Measurements from ENCODE around the gene FBXO15. TPM values are rescaled to one million over a fixed set of nuclear protein-coding genes. Genes with fewer than 3 reads are reported as not detected.

Gene FBXO15
- total RNA-seq, 6 donors from 2014 or later: 0.83 to 11.9 (median 2.6) TPM

GRCh38 chr18:74141667-74142066, 6.0 kb downstream of the FBXO15 start:
- Histone ChIP-seq H3K4me3 (no peak overlapping the region), H3K27ac (no peak overlapping the region), H3K9me3 (no peaks in the 10 kb centered on the region), H3K27me3 (no peaks in the 10 kb centered on the region), H3K36me3 (no peaks in the 10 kb centered on the region), H3K4me1 (peaks cover 0 to under 1% (median under 1%) of the 10 kb centered on the region in 4 donors)
- TF ChIP-seq, protein P1, sequence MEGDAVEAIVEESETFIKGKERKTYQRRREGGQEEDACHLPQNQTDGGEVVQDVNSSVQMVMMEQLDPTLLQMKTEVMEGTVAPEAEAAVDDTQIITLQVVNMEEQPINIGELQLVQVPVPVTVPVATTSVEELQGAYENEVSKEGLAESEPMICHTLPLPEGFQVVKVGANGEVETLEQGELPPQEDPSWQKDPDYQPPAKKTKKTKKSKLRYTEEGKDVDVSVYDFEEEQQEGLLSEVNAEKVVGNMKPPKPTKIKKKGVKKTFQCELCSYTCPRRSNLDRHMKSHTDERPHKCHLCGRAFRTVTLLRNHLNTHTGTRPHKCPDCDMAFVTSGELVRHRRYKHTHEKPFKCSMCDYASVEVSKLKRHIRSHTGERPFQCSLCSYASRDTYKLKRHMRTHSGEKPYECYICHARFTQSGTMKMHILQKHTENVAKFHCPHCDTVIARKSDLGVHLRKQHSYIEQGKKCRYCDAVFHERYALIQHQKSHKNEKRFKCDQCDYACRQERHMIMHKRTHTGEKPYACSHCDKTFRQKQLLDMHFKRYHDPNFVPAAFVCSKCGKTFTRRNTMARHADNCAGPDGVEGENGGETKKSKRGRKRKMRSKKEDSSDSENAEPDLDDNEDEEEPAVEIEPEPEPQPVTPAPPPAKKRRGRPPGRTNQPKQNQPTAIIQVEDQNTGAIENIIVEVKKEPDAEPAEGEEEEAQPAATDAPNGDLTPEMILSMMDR (IDR thresholded peaks at IDR 0.05): no peak
- TF ChIP-seq EP300 (IDR thresholded peaks at IDR 0.05) (no peak), POLR2AphosphoS5 (IDR thresholded peaks at IDR 0.05) (no peak), POLR2A (IDR thresholded peaks at IDR 0.05) (no peak)
- DNase-seq (no peak), ATAC-seq (ENCODE audit: low FRiP score in 2 of 2) (no peak)
- 85 to 100% methylated on average over 2 of the region's 2 CpGs for WGBS, 2 donors

DNA sequence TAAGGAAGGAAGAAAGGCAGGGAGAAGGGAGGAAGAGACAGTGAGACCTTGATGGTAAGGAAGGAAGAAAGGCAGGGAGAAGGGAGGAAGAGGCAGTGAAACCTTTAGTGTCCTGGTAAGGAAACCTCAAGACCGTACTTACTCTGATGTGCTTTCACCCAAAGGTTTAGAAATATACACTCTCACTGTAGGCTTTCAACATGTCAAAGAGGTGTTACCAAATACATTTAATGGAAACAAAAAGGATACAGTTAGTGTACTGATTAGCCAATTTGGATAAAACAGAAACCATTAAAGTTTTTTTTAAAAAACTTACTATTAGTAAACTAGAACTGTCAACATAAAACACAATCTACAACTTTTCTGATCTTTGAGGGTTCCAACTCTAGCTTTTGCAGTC, 7.1 kb downstream of the FBXO15 start:
- no peak for ATAC-seq (ENCODE audit: low FRiP score in 2 of 2)
- Histone ChIP-seq H3K27ac (no peak overlapping the region), H3K36me3 (no peaks in the 10 kb centered on the region), H3K4me1 (no peaks in the 10 kb centered on the region), H3K4me3 (no peak overlapping the region), H3K9me3 (no peaks in the 10 kb centered on the region), H3K27me3 (no peaks in the 10 kb centered on the region)
- no peak for TF ChIP-seq EP300 (IDR thresholded peaks at IDR 0.05)
- no peak for TF ChIP-seq POLR2AphosphoS5 (IDR thresholded peaks at IDR 0.05)
- TF ChIP-seq POLR2A (IDR thresholded peaks at IDR 0.05): no peak
- TF ChIP-seq, protein P1 (IDR thresholded peaks at IDR 0.05): no peak
- 40 to 54% methylated on average over 1 of the region's 1 CpG for WGBS, 2 donors
- no peak for DNase-seq

DNA sequence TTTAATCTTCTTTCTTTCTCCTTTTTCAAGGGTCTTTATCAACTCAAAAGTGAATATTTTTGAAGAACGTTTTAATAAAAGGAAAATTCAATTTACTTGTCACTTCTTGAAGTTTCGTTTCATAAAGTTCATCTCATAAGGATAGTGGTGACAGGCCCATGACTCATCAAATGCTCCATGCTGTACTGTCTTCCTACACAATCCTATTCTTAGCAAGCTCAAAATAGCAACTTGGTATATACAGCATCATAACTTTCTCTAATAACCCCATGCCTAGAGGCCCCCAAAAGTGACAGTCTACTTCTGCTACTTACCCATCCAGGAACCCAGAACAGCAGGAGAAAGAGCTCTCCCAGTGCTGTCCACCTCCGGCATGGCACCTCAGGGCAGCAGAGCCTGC, 7.7 kb downstream of the FBXO15 start:
- H3K36me3 ChIP-seq: no peaks in the 10 kb centered on the region
- no peaks in the 10 kb centered on the region for H3K9me3 ChIP-seq
- DNase-seq (no peak), ATAC-seq (ENCODE audit: low FRiP score in 2 of 2) (no peak)
- WGBS, 2 donors: 59 to 65% methylated on average over 3 of the region's 3 CpGs
- no peak overlapping the region for H3K4me3 ChIP-seq
- H3K27me3 ChIP-seq: no peaks in the 10 kb centered on the region
- TF ChIP-seq EP300 (IDR thresholded peaks at IDR 0.05): no peak
- no peak for TF ChIP-seq POLR2A (IDR thresholded peaks at IDR 0.05)
- TF ChIP-seq, protein P1 (IDR thresholded peaks at IDR 0.05): no peak
- TF ChIP-seq POLR2AphosphoS5 (IDR thresholded peaks at IDR 0.05): no peak
- no peak overlapping the region for H3K27ac ChIP-seq
- no peaks in the 10 kb centered on the region for H3K4me1 ChIP-seq

DNA sequence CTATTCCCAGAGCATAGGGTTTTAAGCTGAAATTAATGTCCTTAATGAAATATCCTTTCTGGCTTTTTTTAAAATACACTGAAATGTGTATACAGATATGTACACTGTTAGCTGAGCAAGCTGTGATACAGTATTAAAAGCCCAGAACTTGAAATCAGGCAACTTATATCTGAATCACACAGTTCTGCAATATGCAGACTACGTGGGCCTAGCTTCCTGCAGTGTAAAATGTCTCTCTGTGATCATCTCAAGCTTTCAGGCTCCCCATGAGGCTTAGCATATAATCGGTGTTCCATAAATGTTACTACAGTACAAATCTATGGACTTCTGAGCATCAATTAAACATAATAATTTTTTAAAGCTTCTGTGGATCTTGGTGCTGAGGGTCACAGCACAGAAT, 8.2 kb downstream of the FBXO15 start:
- no peak for ATAC-seq (ENCODE audit: low FRiP score in 2 of 2)
- Histone ChIP-seq H3K36me3 (no peaks in the 10 kb centered on the region), H3K9me3 (no peaks in the 10 kb centered on the region), H3K4me1 (no peaks in the 10 kb centered on the region), H3K27me3 (no peaks in the 10 kb centered on the region), H3K4me3 (no peak overlapping the region), H3K27ac (no peak overlapping the region)
- no peak for TF ChIP-seq POLR2AphosphoS5 (IDR thresholded peaks at IDR 0.05)
- no peak for TF ChIP-seq EP300 (IDR thresholded peaks at IDR 0.05)
- TF ChIP-seq POLR2A (IDR thresholded peaks at IDR 0.05): no peak
- TF ChIP-seq, protein P1 (IDR thresholded peaks at IDR 0.05): no peak
- DNase-seq: no peak
- 88 to 90% methylated on average over 2 of the region's 2 CpGs for WGBS, 2 donors

- DNase-seq: peak in 1 of 2 donors; percentile 46
- no peak for ATAC-seq (ENCODE audit: low FRiP score in 2 of 2)
- 81 to 84% methylated on average over 12 of the region's 12 CpGs for WGBS, 2 donors
- H3K9me3 ChIP-seq: no peaks in the 10 kb centered on the region
- H3K36me3 ChIP-seq: no peaks in the 10 kb centered on the region
- no peak overlapping the region for H3K4me3 ChIP-seq
- TF ChIP-seq, protein P1 (IDR thresholded peaks at IDR 0.05): no peak
- TF ChIP-seq POLR2A (IDR thresholded peaks at IDR 0.05) (no peak), EP300 (IDR thresholded peaks at IDR 0.05) (no peak), POLR2AphosphoS5 (IDR thresholded peaks at IDR 0.05) (no peak)
- no peaks in the 10 kb centered on the region for H3K27me3 ChIP-seq
- H3K4me1 ChIP-seq: no peaks in the 10 kb centered on the region
- no peak overlapping the region for H3K27ac ChIP-seq
Measured at GRCh38 chr18:74137920-74138538, 9.6 kb downstream of the FBXO15 start.
